ENCODE results near the gene SF1.

DNA sequence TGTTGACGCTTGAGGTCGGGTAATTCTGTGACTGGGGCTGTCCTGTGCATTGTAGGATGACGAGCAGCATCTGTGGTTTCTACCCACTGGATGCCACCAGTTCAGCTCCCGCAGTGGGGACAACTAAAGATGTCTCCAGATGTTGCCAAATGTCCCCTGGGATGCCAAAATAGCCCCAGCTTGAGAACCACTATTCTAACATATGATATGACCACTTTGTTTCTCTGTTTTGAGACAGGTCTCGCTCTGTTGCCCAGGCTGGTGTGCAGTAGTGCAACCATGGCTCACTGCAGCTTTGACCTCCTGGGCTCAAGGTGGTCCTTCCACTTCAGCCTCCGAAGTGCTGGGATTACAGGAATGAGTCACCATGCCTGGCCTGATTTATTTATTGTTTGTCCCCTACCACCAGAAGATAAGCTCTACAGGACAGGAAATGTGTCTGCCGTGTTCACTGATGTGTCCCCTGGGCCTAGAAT lies 36.4 kb upstream of the SF1 start:
- no peak for TF ChIP-seq CTCF (IDR thresholded peaks at IDR 0.05)
- TF ChIP-seq POLR2A (IDR thresholded peaks at IDR 0.05; ENCODE audit: low read depth), result no peak
- no peak for TF ChIP-seq EP300 (IDR thresholded peaks at IDR 0.05)

Measured in esophagus muscularis mucosa (tissue), 4 donors.